HAP-1 (cell line): ENCODE measurements around the gene DGLUCY.

Experiments
- DNase-seq, 2 experiments: peaks; one replicate each; pipeline ENCODE4 v3.0.0-alpha.2; 2016 to 2020; ENCODE audit warnings: low spot score in 2 of 2
- H3K27me3 ChIP-seq: fragments of 250-450 bp; sonication (Bioruptor Pico); 2 replicates; pipeline ENCODE4 v1.5.1; 2020; ENCODE audit warnings: low read depth, mild to moderate bottlenecking, moderate library complexity
- H3K36me3 ChIP-seq: fragments of 250-450 bp; sonication (Bioruptor Pico); replicated peaks from 2 replicates; pipeline ENCODE4 v1.5.1; 2020; ENCODE audit warnings: mild to moderate bottlenecking
- H3K4me1 ChIP-seq: fragments of 250-450 bp; sonication (Bioruptor Pico); 2 replicates; pipeline ENCODE4 v1.5.1; 2020; ENCODE audit warnings: mild to moderate bottlenecking
- H3K4me3 ChIP-seq: fragments of 250-450 bp; sonication (Bioruptor Pico); 2 replicates; pipeline ENCODE4 v1.5.1; 2020; ENCODE audit warnings: mild to moderate bottlenecking, moderate library complexity
- H3K9me3 ChIP-seq: fragments of 250-450 bp; sonication (Bioruptor Pico); 2 replicates; pipeline ENCODE4 v1.5.1; 2020; ENCODE audit warnings: mild to moderate bottlenecking, moderate library complexity
- in situ Hi-C: fragments of 300-500 bp; cut with MboI; formaldehyde crosslinking; loops from 3 replicates; pipeline ENCODE4 v1.14.3; 2020; ENCODE audit warnings: low sequenced_read_pairs, inconsistent platforms, mixed read lengths

The DGLUCY gene

GRCh38 chr14:91202234-91202974 lies 88.5 kb downstream of the DGLUCY start:
- Histone ChIP-seq H3K27me3 (no peaks in the 10 kb centered on the region), H3K4me1 (no peaks in the 10 kb centered on the region), H3K36me3 (peaks cover 26% of the 10 kb centered on the region), H3K4me3 (no peak overlapping the region), H3K9me3 (peaks cover 13% of the 10 kb centered on the region; the same call in 1 of the 2 replicates)
- DNase-seq = no peak
- in situ Hi-C loops = no loop called here

- H3K9me3 ChIP-seq = peaks cover 13% of the 10 kb centered on the region; the same call in 1 of the 2 replicates
- H3K36me3 ChIP-seq = peaks cover 21% of the 10 kb centered on the region
- H3K4me3 ChIP-seq = no peak overlapping the region
- in situ Hi-C loops = no loop called here
- H3K27me3 ChIP-seq = no peaks in the 10 kb centered on the region
- DNase-seq = no peak
- no peaks in the 10 kb centered on the region for H3K4me1 ChIP-seq
These were observed 90.8 kb downstream of the DGLUCY start for GRCh38 chr14:91204657-91205056.

- DNase-seq = no peak
- Histone ChIP-seq H3K4me3 (no peak overlapping the region), H3K27me3 (no peaks in the 10 kb centered on the region), H3K36me3 (peaks cover 13% of the 10 kb centered on the region), H3K4me1 (no peaks in the 10 kb centered on the region), H3K9me3 (0 out of 2 replicates have a peak, but pooled peaks cover 5% of the 10 kb centered on the region)
- in situ Hi-C loops = no loop called here
These were observed 91.6 kb downstream of the DGLUCY start for GRCh38 chr14:91205459-91205858.

- H3K4me3 ChIP-seq = no peak overlapping the region
- peaks cover 9% of the 10 kb centered on the region for H3K36me3 ChIP-seq
- no peaks in the 10 kb centered on the region for H3K4me1 ChIP-seq
- in situ Hi-C loops = no loop called here
- H3K9me3 ChIP-seq = no peaks in the 10 kb centered on the region; the same call in 1 of the 2 replicates
- H3K27me3 ChIP-seq = no peaks in the 10 kb centered on the region
- DNase-seq = no peak
These were observed 93.1 kb downstream of the DGLUCY start for GRCh38 chr14:91207008-91207407.

DNA sequence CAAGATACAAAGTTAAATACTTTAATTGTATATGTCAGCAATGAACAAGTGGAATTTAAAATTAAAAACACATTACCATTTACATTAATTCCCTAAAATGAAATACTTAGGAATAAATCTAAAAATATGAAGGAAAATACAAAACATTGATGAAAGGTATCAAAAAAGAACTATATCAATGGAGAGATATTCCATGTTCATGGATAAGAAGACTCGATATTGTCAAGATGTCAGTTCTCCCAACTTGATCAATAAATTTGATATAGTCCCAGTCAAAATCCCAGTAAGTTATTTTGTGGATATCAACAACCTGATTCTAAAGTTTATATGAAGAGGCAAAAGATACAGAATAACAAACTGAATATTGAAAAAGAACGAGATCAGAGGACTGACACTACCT lies 97.1 kb downstream of the DGLUCY start:
- no peak overlapping the region for H3K4me3 ChIP-seq
- in situ Hi-C loops = no loop called here
- no peaks in the 10 kb centered on the region for H3K27me3 ChIP-seq
- DNase-seq = no peak
- no peaks in the 10 kb centered on the region for H3K4me1 ChIP-seq
- H3K9me3 ChIP-seq = no peaks in the 10 kb centered on the region; the same call in 1 of the 2 replicates
- H3K36me3 ChIP-seq = peaks cover 12% of the 10 kb centered on the region

GRCh38 chr14:91214306-91214705 lies 100.4 kb downstream of the DGLUCY start:
- H3K4me3 ChIP-seq = no peak overlapping the region
- no peaks in the 10 kb centered on the region; the same call in 1 of the 2 replicates for H3K9me3 ChIP-seq
- H3K27me3 ChIP-seq = no peaks in the 10 kb centered on the region
- peaks cover 9% of the 10 kb centered on the region for H3K36me3 ChIP-seq
- no peaks in the 10 kb centered on the region for H3K4me1 ChIP-seq
- in situ Hi-C loops = no loop called here
- DNase-seq = no peak

- no peak overlapping the region for H3K4me3 ChIP-seq
- peaks cover 9% of the 10 kb centered on the region for H3K36me3 ChIP-seq
- DNase-seq = no peak
- in situ Hi-C loops = no loop called here
- H3K9me3 ChIP-seq = no peaks in the 10 kb centered on the region; the same call in 1 of the 2 replicates
- no peaks in the 10 kb centered on the region for H3K4me1 ChIP-seq
- H3K27me3 ChIP-seq = no peaks in the 10 kb centered on the region
These were observed 101.5 kb downstream of the DGLUCY start for GRCh38 chr14:91215381-91215780.

DNA sequence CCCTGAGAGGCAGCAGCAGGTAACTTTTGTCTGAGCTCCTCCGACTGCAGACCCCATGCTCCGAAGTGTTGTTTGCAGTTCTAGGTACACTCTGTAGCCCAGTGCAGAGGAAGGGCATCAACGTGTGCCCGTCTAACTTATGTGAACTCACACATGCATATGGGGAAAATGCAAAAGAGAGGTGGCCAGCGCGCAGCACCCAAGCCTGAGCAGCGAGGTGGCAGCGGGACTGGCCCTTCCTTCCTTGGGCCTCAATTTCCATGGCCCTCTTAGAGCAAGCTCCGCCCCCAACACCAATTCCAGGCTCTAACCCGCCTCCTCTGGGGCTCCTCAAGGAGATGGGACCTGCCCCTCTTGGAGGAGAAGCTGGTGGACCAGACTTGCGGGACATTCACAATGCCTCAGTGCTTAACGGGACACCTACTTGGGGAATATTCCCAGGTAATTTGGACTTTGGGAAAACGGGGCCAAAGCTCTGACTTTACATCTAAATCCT lies 102.9 kb downstream of the DGLUCY start:
- in situ Hi-C loops = no loop called here
- Histone ChIP-seq H3K9me3 (no peaks in the 10 kb centered on the region), H3K27me3 (no peaks in the 10 kb centered on the region), H3K4me1 (no peaks in the 10 kb centered on the region), H3K36me3 (peaks cover 9% of the 10 kb centered on the region), H3K4me3 (no peak overlapping the region)
- no peak for DNase-seq

DNA sequence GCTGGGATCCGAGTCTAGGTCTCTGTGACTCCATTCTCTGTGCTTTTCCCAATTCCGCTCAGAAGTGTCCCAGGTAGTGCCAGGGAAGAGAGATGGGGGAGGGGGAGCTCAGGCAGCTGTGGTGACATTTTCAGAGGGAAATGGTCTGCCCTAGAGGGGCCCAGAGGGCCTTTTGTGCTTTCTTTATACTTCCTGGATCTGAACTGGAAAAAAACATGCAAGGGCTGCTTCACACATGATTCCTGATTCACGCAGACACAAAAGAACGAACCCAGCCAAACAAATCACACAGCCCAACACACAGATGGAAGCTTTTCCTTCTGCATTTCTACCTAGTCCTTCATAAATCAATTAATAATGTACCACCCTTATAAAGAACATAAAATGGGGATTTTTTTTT lies 104.1 kb downstream of the DGLUCY start:
- in situ Hi-C loops = no loop called here

GRCh38 chr14:91219517-91220389 lies 105.9 kb downstream of the DGLUCY start:
- no peaks in the 10 kb centered on the region for H3K9me3 ChIP-seq
- DNase-seq = no peak
- H3K27me3 ChIP-seq = no peaks in the 10 kb centered on the region
- H3K36me3 ChIP-seq = peaks cover 9% of the 10 kb centered on the region
- H3K4me3 ChIP-seq = no peak overlapping the region
- no peaks in the 10 kb centered on the region for H3K4me1 ChIP-seq
- in situ Hi-C loops = no loop called here

More for the DNA sequence above, 104.1 kb downstream of the DGLUCY start:
- H3K27me3 ChIP-seq = no peaks in the 10 kb centered on the region
- no peaks in the 10 kb centered on the region for H3K9me3 ChIP-seq
- no peaks in the 10 kb centered on the region for H3K4me1 ChIP-seq
- H3K4me3 ChIP-seq = no peak overlapping the region
- no peak for DNase-seq
- H3K36me3 ChIP-seq = peaks cover 9% of the 10 kb centered on the region

DNA sequence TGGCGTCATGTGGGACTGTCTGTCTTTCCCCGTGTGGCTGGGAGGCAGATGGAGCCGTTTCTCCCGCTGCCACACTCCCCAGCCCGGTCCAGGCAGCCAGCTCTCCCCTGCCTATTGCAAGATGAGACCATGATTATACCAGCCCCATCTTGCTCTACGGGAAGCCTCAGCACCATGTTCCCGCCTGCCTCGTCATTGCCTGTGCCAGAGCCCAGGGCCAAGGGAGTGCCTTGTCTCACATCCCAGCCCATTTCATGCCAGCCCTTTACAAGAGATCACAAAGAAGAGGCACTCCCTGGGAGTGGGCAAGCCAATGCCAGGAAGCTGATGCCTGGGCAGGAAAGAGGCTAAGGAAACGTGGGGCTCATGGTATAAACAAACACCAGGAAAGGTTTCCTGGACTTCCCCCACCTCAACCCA lies 106.7 kb downstream of the DGLUCY start:
- no peaks in the 10 kb centered on the region for H3K27me3 ChIP-seq
- H3K36me3 ChIP-seq = peaks cover 9% of the 10 kb centered on the region
- H3K4me1 ChIP-seq = no peaks in the 10 kb centered on the region
- no peaks in the 10 kb centered on the region for H3K9me3 ChIP-seq
- no peak overlapping the region for H3K4me3 ChIP-seq
- DNase-seq = no peak
- in situ Hi-C loops = no loop called here

DNA sequence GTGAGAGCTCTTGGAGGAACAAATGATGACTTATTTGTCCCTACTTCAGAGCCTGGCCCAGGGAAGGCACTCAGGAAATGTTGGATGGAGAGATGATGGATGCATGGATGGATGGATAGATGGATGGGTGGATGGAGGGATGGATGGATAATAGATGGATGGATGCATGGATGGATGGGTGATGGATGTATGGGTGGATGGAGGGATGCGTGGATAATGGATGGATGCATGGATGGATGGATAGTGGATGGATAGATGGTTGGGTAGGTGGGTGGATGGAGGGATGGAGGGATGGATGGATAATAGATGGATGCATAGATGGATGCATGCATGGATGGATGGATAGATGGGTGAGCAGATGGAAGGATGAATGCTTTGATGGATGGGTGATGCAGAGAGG lies 107.4 kb downstream of the DGLUCY start:
- in situ Hi-C loops = no loop called here
- Histone ChIP-seq H3K36me3 (0 out of 2 replicates have a peak, but pooled peaks cover 3% of the 10 kb centered on the region), H3K9me3 (no peaks in the 10 kb centered on the region)

DNA sequence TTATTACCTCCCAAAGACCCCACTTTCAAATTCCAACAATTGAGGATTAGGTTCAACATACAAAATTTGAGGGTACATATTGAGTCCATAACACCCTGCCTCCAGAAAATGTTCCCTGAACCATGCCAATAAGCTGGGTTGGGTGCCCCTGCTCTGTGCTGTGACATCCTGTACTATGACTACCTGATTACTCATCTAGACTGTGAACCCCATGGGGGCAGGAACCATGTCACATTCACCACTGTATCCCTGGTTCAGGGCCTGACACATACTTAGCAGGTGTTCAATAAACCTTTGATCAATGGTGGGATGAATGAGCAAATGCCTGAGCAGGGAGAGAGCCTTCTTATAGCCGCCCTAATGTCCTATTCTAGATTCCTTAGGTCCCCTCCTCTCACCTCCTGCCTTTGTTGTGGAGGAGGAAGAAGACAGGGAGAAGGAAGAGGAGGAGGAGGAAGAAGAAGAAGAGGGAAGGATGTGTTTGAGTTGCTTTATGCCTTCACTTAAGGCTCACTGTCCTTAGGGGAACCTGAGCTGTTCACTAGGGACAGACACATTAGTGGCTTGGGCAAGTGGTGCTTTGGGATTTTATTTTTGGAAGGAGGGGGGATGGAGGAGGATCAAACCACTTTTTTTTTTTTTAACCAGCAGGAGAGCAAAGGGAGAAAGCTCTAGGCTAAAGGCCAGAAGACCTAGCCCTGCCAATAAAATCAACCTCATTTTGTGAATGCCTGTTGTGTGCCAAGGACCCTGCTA lies 109.3 kb downstream of the DGLUCY start:
- in situ Hi-C loops = no loop called here
- no peak overlapping the region for H3K4me3 ChIP-seq
- DNase-seq = no peak
- no peaks in the 10 kb centered on the region for H3K9me3 ChIP-seq
- H3K27me3 ChIP-seq = no peaks in the 10 kb centered on the region
- H3K36me3 ChIP-seq = 0 out of 2 replicates have a peak, but pooled peaks cover 3% of the 10 kb centered on the region
- H3K4me1 ChIP-seq = no peaks in the 10 kb centered on the region

More for the DNA sequence above, 107.4 kb downstream of the DGLUCY start:
- no peaks in the 10 kb centered on the region for H3K27me3 ChIP-seq
- no peak for DNase-seq
- no peak overlapping the region for H3K4me3 ChIP-seq
- no peaks in the 10 kb centered on the region for H3K4me1 ChIP-seq
